GM12865 (cell line): Measurements from ENCODE around the gene PHF23.

Experiments
- DNase-seq: peaks from one replicate; pipeline ENCODE4 v3.0.0; 2010; ENCODE audit warnings: low read depth
- H3K4me3 ChIP-seq: 2 replicates; pipeline ENCODE4 v1.5.1; 2011; ENCODE audit warnings: mild to moderate bottlenecking, low read depth, low read length, control low read depth
- CTCF ChIP-seq: IDR thresholded peaks from 2 replicates; pipeline ENCODE4 v1.5.1; 2011; ENCODE audit warnings: low read length, control low read depth, low read depth, inconsistent platforms; ENCODE audit not compliant: insufficient read depth; ENCODE audit errors: missing control alignments

The PHF23 gene

GRCh38 chr17:7239091-7240027, at the start of gene PHF23:
PHF23 (minus strand) TSS chr17:7239457; CDS start chr17:7239279, 178 bp downstream.
- H3K4me3 ChIP-seq, result peak within 1 kb of the TSS; percentile 70
- no peak for TF ChIP-seq CTCF
- DNase-seq, result peak; percentile 99

- DNase-seq, result no peak
- H3K4me3 ChIP-seq, result no peak overlapping the region
- TF ChIP-seq CTCF, result no peak
Measured at GRCh38 chr17:7285679-7286078, 46.4 kb upstream of the PHF23 start.

- no peak overlapping the region for H3K4me3 ChIP-seq
- no peak for TF ChIP-seq CTCF
- DNase-seq, result no peak
Measured at GRCh38 chr17:7284911-7285310, 45.7 kb upstream of the PHF23 start.

- no peak for DNase-seq
- no peak overlapping the region for H3K4me3 ChIP-seq
- TF ChIP-seq CTCF, result no peak
Measured at GRCh38 chr17:7283471-7284216, 44.4 kb upstream of the PHF23 start.

- no peak for TF ChIP-seq CTCF
- DNase-seq, result no peak
- no peak overlapping the region for H3K4me3 ChIP-seq
Measured at GRCh38 chr17:7282752-7283321, 43.6 kb upstream of the PHF23 start.

- peak overlapping the region; percentile 63 for H3K4me3 ChIP-seq
- no peak for TF ChIP-seq CTCF
- DNase-seq, result no peak
Measured at GRCh38 chr17:7281953-7282751, 42.9 kb upstream of the PHF23 start.
